NCI-H748 (cell line): ENCODE results near the gene ZNHIT2.
A peak's percentile ranks its signal among the peaks of the same experiment; 100 is the strongest.
"Not testable (repeated sequence)": the region's sequence is repeated elsewhere in the genome, so short reads cannot be mapped to it uniquely, and the experiment has no call there.

Experiments used
- DNase-seq: peaks from one replicate; lab custom pipeline; 2025; ENCODE audit not compliant: unreplicated experiment; lab: John Stamatoyannopoulos, UW

Gene ZNHIT2

GRCh38 chr11:65117206-65118096 lies at the start of gene ZNHIT2:
Gene ZNHIT2, minus strand, starts transcription at chr11:65117701. Its CDS starts 48 bp downstream, at chr11:65117653.
- peak; percentile 99 for DNase-seq

- DNase-seq, result no peak
Observed at GRCh38 chr11:65166893-65167292, 49.4 kb upstream of the ZNHIT2 start.

- DNase-seq, result no peak
Observed at GRCh38 chr11:65165410-65166317, 48.2 kb upstream of the ZNHIT2 start.

- no peak for DNase-seq
Observed at GRCh38 chr11:65163684-65164083, 46.2 kb upstream of the ZNHIT2 start.

- DNase-seq, result no peak
Observed at GRCh38 chr11:65160643-65161042, 43.1 kb upstream of the ZNHIT2 start.

- no peak for DNase-seq
Observed at GRCh38 chr11:65159012-65159411, 41.5 kb upstream of the ZNHIT2 start.

- DNase-seq, result no peak
Observed at GRCh38 chr11:65157336-65157735, 39.8 kb upstream of the ZNHIT2 start.

GRCh38 chr11:65156926-65157325 lies 39.4 kb upstream of the ZNHIT2 start:
- no peak for DNase-seq

GRCh38 chr11:65156256-65156655 lies 38.8 kb upstream of the ZNHIT2 start:
- DNase-seq, result no peak

GRCh38 chr11:65152122-65152521 lies 34.6 kb upstream of the ZNHIT2 start:
- DNase-seq, result no peak

GRCh38 chr11:65151331-65151899 lies 33.9 kb upstream of the ZNHIT2 start:
- no peak for DNase-seq

GRCh38 chr11:65150509-65151299 lies 33.2 kb upstream of the ZNHIT2 start:
- peak; percentile 7 for DNase-seq

- DNase-seq, result not testable (repeated sequence)
Observed at GRCh38 chr11:65150131-65150508, 32.6 kb upstream of the ZNHIT2 start.

- DNase-seq, result no peak
Observed at GRCh38 chr11:65148657-65149056, 31.2 kb upstream of the ZNHIT2 start.

- DNase-seq, result no peak
Observed at GRCh38 chr11:65147352-65148075, 30.0 kb upstream of the ZNHIT2 start.

- no peak for DNase-seq
Observed at GRCh38 chr11:65141896-65142494, 24.5 kb upstream of the ZNHIT2 start.

- no peak for DNase-seq
Observed at GRCh38 chr11:65136515-65137096, 19.1 kb upstream of the ZNHIT2 start.

- DNase-seq, result no peak
Observed at GRCh38 chr11:65135633-65136145, 18.2 kb upstream of the ZNHIT2 start.
